ENCODE results near the gene PEX14. TPM values are rescaled to one million over a fixed set of nuclear protein-coding genes. Genes with fewer than 3 reads are reported as not detected.

PEX14 gene
- total and polyA plus RNA-seq, 8 donors: 8.2 to 26.3 (median 12.6) TPM

DNA sequence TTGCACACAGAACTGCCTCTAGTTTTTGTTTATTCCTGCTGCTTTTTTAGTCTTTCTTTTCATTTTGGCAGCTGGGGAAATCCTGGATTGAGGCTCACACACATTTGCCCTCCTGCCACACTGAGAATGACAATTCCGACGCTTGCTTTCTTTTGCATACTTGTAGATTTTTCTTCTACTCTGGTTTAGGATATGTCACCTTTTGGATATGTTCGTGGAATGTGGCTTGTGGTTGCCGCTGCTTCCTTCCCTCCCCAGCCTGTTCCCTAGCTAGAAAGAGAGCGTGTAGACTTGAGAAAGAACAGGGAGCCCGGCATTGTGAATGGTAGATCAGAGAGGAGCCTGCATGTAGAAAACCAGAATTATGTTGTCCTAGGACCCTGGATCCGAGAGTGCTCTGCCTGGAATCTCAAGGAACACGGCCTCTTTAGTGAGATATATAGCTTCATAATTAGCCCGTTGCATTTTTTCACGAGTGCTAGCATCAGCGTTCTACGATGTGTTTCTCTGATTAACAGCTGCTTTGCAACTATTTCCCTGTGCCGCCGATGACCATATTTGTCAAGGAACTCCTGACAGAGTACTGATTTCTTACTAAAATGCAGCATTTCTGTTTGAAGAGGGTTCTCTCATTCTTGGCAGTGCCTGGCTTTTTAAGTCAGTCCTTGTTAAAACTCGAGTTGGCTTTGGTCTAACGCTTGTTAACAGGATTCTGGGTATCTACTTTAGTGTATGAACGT is 56.2 kb downstream of the PEX14 start:
- TF ChIP-seq POLR2AphosphoS5 (IDR thresholded peaks at IDR 0.05): no peak
- TF ChIP-seq EP300 (IDR thresholded peaks at IDR 0.05): no peak
- TF ChIP-seq, protein P1, sequence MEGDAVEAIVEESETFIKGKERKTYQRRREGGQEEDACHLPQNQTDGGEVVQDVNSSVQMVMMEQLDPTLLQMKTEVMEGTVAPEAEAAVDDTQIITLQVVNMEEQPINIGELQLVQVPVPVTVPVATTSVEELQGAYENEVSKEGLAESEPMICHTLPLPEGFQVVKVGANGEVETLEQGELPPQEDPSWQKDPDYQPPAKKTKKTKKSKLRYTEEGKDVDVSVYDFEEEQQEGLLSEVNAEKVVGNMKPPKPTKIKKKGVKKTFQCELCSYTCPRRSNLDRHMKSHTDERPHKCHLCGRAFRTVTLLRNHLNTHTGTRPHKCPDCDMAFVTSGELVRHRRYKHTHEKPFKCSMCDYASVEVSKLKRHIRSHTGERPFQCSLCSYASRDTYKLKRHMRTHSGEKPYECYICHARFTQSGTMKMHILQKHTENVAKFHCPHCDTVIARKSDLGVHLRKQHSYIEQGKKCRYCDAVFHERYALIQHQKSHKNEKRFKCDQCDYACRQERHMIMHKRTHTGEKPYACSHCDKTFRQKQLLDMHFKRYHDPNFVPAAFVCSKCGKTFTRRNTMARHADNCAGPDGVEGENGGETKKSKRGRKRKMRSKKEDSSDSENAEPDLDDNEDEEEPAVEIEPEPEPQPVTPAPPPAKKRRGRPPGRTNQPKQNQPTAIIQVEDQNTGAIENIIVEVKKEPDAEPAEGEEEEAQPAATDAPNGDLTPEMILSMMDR (IDR thresholded peaks at IDR 0.05): no peak
- no peak for TF ChIP-seq POLR2A (IDR thresholded peaks at IDR 0.05)
- Histone ChIP-seq H3K4me3 (no peak overlapping the region), H3K9me3 (no peaks in the 10 kb centered on the region), H3K27ac (peak overlapping the region in 3 of 5 donors; percentile 48 to 73 (median 69)), H3K36me3 (no peaks in the 10 kb centered on the region), H3K27me3 (no peaks in the 10 kb centered on the region), H3K4me1 (peaks cover 29 to 41% (median 35%) of the 10 kb centered on the region in 4 donors)
- 72 to 87% (median 77%) methylated on average over 17 of the region's 17 CpGs for WGBS, 5 donors
- intact Hi-C loops (cut with DNase I; ENCODE audit: low total_unique reads): no loop called here
- DNase-seq: no peak

DNA sequence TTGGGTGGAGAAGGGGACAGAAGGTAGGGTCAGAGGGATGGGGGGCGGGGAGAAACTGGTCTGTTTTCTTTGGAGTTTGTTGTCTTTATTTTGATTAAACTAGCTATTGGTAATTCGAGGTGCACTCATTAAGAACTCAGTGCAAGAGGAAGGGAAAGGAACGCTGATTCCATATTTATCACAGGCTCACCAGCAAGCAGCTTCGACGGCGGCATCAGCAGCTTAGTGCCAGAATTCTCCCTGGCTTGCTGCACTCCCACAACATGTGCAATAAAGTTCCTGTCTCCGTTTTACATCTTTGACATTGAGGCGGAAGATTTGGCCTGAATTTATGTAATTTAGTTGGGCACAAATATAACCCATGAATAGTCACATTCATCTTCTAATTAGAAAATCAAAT is 57.6 kb downstream of the PEX14 start:
- intact Hi-C loops (cut with DNase I; ENCODE audit: low total_unique reads): no loop called here
- Histone ChIP-seq H3K27ac (peak overlapping the region in 1 of 5 donors; percentile 73), H3K4me3 (no peak overlapping the region), H3K4me1 (peaks cover 29 to 41% (median 35%) of the 10 kb centered on the region in 4 donors), H3K9me3 (no peaks in the 10 kb centered on the region), H3K36me3 (peaks cover 3 to 14% (median 13%) of the 10 kb centered on the region in 4 donors), H3K27me3 (no peaks in the 10 kb centered on the region)
- WGBS, 5 donors: 80 to 89% (median 86%) methylated on average over 8 of the region's 8 CpGs
- DNase-seq: no peak
- TF ChIP-seq POLR2AphosphoS5 (IDR thresholded peaks at IDR 0.05): no peak
- TF ChIP-seq POLR2A (IDR thresholded peaks at IDR 0.05): no peak
- TF ChIP-seq, protein P1 (IDR thresholded peaks at IDR 0.05): no peak
- no peak for TF ChIP-seq EP300 (IDR thresholded peaks at IDR 0.05)

DNA sequence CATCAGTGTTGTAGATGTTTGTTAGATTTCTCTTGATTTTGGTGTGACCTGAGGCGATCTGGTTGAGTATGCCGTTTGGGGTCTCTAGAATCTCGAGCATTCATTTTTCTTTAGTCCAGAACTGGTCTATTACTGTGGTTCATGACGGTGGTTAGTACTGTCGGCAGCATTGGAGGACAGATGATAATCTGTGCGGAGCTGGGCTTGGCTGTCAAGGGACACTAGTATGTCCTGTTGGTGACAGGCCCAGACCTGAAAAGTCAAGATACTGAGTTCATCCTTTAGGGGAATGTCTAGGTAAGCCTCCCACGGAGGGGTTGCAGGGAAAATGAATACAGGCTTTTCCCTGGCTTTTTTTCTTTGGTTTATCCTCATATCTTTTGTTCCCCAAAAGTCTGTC is 59.8 kb downstream of the PEX14 start:
- TF ChIP-seq EP300 (IDR thresholded peaks at IDR 0.05): no peak
- TF ChIP-seq, protein P1 (IDR thresholded peaks at IDR 0.05): no peak
- no peak for TF ChIP-seq POLR2AphosphoS5 (IDR thresholded peaks at IDR 0.05)
- no peak for TF ChIP-seq POLR2A (IDR thresholded peaks at IDR 0.05)
- intact Hi-C loops (cut with DNase I; ENCODE audit: low total_unique reads): no loop called here
- DNase-seq: no peak
- Histone ChIP-seq H3K27me3 (no peaks in the 10 kb centered on the region), H3K36me3 (peaks cover 3 to 28% (median 14%) of the 10 kb centered on the region in 4 donors), H3K9me3 (no peaks in the 10 kb centered on the region), H3K27ac (no peak overlapping the region), H3K4me3 (no peak overlapping the region), H3K4me1 (peaks cover 11 to 39% (median 23%) of the 10 kb centered on the region in 4 donors)
- 91 to 96% (median 95%) methylated on average over 7 of the region's 7 CpGs for WGBS, 5 donors

DNA sequence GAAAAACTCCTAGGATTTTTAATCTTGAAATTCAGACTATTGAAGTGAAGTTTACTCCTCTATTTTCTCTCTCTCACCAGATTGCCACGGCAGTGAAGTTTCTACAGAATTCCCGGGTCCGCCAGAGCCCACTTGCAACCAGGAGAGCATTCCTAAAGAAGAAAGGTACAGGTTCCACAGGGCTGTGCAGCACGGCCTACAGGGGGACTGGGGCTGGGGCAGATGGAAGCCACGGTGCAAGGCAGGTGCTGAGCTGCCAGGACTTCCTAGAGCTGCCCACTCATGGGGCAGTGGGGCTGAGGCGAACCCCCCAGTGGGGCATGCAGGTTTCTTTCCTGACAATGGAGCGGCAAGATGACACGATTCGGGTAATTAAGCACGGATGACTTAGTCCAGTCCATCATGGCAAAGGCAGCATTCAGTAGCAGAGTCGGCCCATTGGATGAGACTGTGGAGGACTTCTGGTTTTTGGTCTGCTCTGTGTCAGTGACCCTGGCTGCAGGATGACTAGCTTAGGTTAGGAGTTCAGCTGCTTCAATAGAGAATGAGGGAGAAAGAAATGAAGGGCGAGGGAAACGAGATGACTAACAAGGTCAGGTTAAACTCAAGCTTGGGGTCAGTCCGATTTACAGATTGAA is 61.5 kb downstream of the PEX14 start:
- Histone ChIP-seq H3K27ac (no peak overlapping the region), H3K9me3 (no peaks in the 10 kb centered on the region), H3K4me1 (peaks cover 0 to 36% (median 17%) of the 10 kb centered on the region in 4 donors), H3K4me3 (no peak overlapping the region), H3K36me3 (peaks cover 3 to 32% (median 17%) of the 10 kb centered on the region in 4 donors), H3K27me3 (no peaks in the 10 kb centered on the region)
- TF ChIP-seq POLR2A (IDR thresholded peaks at IDR 0.05) (no peak), POLR2AphosphoS5 (IDR thresholded peaks at IDR 0.05) (no peak)
- TF ChIP-seq, protein P1 (IDR thresholded peaks at IDR 0.05): no peak
- intact Hi-C loops (cut with DNase I; ENCODE audit: low total_unique reads): no loop called here
- DNase-seq: no peak
- 93 to 95% (median 94%) methylated on average over 14 of the region's 14 CpGs for WGBS, 5 donors
